SK-N-SH (cell line): ENCODE data around the gene GRHL3. TPM values are rescaled to one million over a fixed set of nuclear protein-coding genes. Genes with fewer than 3 reads are reported as not detected.

Source experiments
- CTCF ChIA-PET: fragments of 300-600, 350-600 bp; formaldehyde crosslinking; extraction: SDS; loops from one replicate; lab custom pipeline; 2021; lab: Yijun Ruan, JAX
- POLR2A ChIA-PET: fragments of 350-600 bp; sonication (Branson Sonifier 250); formaldehyde crosslinking; extraction: SDS; loops from one replicate; lab custom pipeline; 2020; ENCODE audit warnings: antibody characterized with exemption, inconsistent platforms; lab: Yijun Ruan, JAX
- DNase-seq: peaks from one replicate; pipeline ENCODE4 v3.0.0; 2012
- H2AFZ ChIP-seq: fragments of 200-600 bp; sonication (generic); 2 replicates; pipeline ENCODE4 v1.8.1; 2016; ENCODE audit warnings: antibody characterized with exemption, mild to moderate bottlenecking, low read depth
- H3F3A ChIP-seq: fragments of 200-600 bp; sonication (generic); replicated peaks from 2 replicates; pipeline ENCODE3; 2016; ENCODE audit warnings: antibody characterized with exemption, mild to moderate bottlenecking; ENCODE audit not compliant: insufficient read depth
- H3K27ac ChIP-seq, 2 experiments: fragments of 200-500 bp in 1 of 2; fragments of 200-600 bp in 1 of 2; sonication (Bioruptor generic) in 1 of 2; sonication (generic), shearing (Covaris generic) in 1 of 2; 2 replicates each; pipeline versions ENCODE4 v1.5.1 to v1.6.1; 2014 to 2016; ENCODE audit warnings: low read depth in 2 of 2, inconsistent platforms in 1 of 2, low read length in 1 of 2, mild to moderate bottlenecking in 1 of 2, mixed read lengths in 1 of 2
- H3K27me3 ChIP-seq: fragments of 200-600 bp; sonication (generic), shearing (Covaris generic); 2 replicates; pipeline ENCODE4 v1.6.1; 2016; ENCODE audit warnings: mixed run types; ENCODE audit not compliant: insufficient read depth
- H3K36me3 ChIP-seq, 2 experiments: fragments of 200-500 bp in 1 of 2; fragments of 200-600 bp in 1 of 2; sonication (Bioruptor generic) in 1 of 2; sonication (generic) in 1 of 2; replicated peaks in 1 of 2; 2 replicates each; pipeline versions ENCODE3 to v1.5.1; 2014 to 2016; ENCODE audit warnings: low read length in 1 of 2, mild to moderate bottlenecking in 1 of 2; ENCODE audit not compliant: insufficient read depth in 2 of 2, control insufficient read depth in 1 of 2
- H3K4me1 ChIP-seq, 2 experiments: fragments of 200-500 bp in 1 of 2; fragments of 200-600 bp in 1 of 2; sonication (Bioruptor generic) in 1 of 2; sonication (generic), shearing (Covaris generic) in 1 of 2; 2 replicates each; pipeline versions ENCODE4 v1.5.1 to v1.6.1; 2014 to 2016; ENCODE audit warnings: low read depth in 1 of 2, low read length in 1 of 2, mixed run types in 1 of 2; ENCODE audit not compliant: insufficient read depth in 2 of 2, control insufficient read depth in 1 of 2
- H3K4me2 ChIP-seq: fragments of 200-600 bp; sonication (generic), shearing (Covaris generic); 2 replicates; pipeline ENCODE4 v1.6.1; 2017; ENCODE audit warnings: mixed run types
- H3K4me3 ChIP-seq, 2 experiments: fragments of 200-500 bp in 1 of 2; fragments of 200-600 bp in 1 of 2; sonication (Bioruptor generic) in 1 of 2; sonication (generic), shearing (Covaris generic) in 1 of 2; 2 replicates each; pipeline versions ENCODE4 v1.5.1 to v1.8.1; 2014 to 2016; ENCODE audit warnings: low read depth in 2 of 2, inconsistent platforms in 1 of 2, low read length in 1 of 2, mild to moderate bottlenecking in 1 of 2, mixed read lengths in 1 of 2, moderate library complexity in 1 of 2
- H3K79me2 ChIP-seq: fragments of 200-600 bp; sonication (generic); 2 replicates; pipeline ENCODE4 v1.8.1; 2017; ENCODE audit warnings: mild to moderate bottlenecking; ENCODE audit not compliant: insufficient read depth
- H3K9ac ChIP-seq: fragments of 200-600 bp; sonication (generic); 2 replicates; pipeline ENCODE4 v1.6.1; 2017; ENCODE audit warnings: mixed run types
- H3K9me2 ChIP-seq: fragments of 200-600 bp; sonication (generic); 2 replicates; pipeline ENCODE4 v1.6.1; 2017; ENCODE audit warnings: mixed run types
- H3K9me3 ChIP-seq: fragments of 200-600 bp; sonication (generic); 2 replicates; pipeline ENCODE4 v1.6.1; 2017; ENCODE audit warnings: mixed run types, mild to moderate bottlenecking, moderate library complexity
- H4K20me1 ChIP-seq: fragments of 200-600 bp; sonication (generic); 2 replicates; pipeline ENCODE4 v1.6.1; 2017; ENCODE audit warnings: mild to moderate bottlenecking, mixed run types; ENCODE audit not compliant: insufficient read depth
- ELF1 ChIP-seq: IDR thresholded peaks from 2 replicates; pipeline ENCODE4 v1.4.0; 2012
- EP300 ChIP-seq, 2 experiments: IDR thresholded peaks; 2 replicates each; pipeline versions ENCODE4 v1.4.0 to v1.6.1; 2012; ENCODE audit warnings: borderline replicate concordance in 1 of 2, low read depth in 1 of 2, low read length in 1 of 2
- FOXM1 ChIP-seq: IDR thresholded peaks from 2 replicates; pipeline ENCODE4 v1.4.0; 2012; ENCODE audit warnings: low read depth, mild to moderate bottlenecking
- NRF1 ChIP-seq: IDR thresholded peaks from 2 replicates; pipeline ENCODE4 v1.6.1; 2012; ENCODE audit warnings: low read depth, mild to moderate bottlenecking, low read length
- RAD21 ChIP-seq: IDR thresholded peaks from 2 replicates; pipeline ENCODE4 v1.6.1; 2012; ENCODE audit warnings: mild to moderate bottlenecking, low read length
- RCOR1 ChIP-seq: fragments of 150-350 bp; IDR thresholded peaks from 2 replicates; pipeline ENCODE4 v1.6.1; 2017; ENCODE audit warnings: antibody characterized with exemption, low read length
- WGBS: methylation state at CpG from one replicate; pipeline ENCODE4 v1.1.6; 2017; ENCODE audit warnings: low lambda C conversion rate; 5-methylcytosine and 5-hydroxymethylcytosine counted together
- polyA plus RNA-seq, 3 experiments: library from polyadenylated mRNA; depleted of rRNA; stranded (reverse); fragments of >200 nt; gene quantifications; 2 replicates each; pipeline ENCODE4 v1.2.3, GENCODE V29; 2012
- TF ChIP-seq, protein P1 (sequence below): fragments of 200-600 bp; sonication (generic); IDR thresholded peaks from 2 replicates; pipeline ENCODE4 v1.6.1; 2017; ENCODE audit warnings: antibody characterized with exemption, mild to moderate bottlenecking, moderate library complexity
- TF ChIP-seq, protein P2 (sequence below): IDR thresholded peaks from 2 replicates; pipeline ENCODE4 v1.6.1; 2012; ENCODE audit warnings: mild to moderate bottlenecking, low read depth, low read length, moderate library complexity
- TF ChIP-seq, protein P3 (sequence below): IDR thresholded peaks from 2 replicates; pipeline ENCODE4 v1.4.0; 2012; ENCODE audit warnings: low read depth, borderline replicate concordance

The GRHL3 gene
- polyA plus RNA-seq, 1 of the 3 experiments (the other 2 are of a cell fraction), result 0.05 TPM

DNA sequence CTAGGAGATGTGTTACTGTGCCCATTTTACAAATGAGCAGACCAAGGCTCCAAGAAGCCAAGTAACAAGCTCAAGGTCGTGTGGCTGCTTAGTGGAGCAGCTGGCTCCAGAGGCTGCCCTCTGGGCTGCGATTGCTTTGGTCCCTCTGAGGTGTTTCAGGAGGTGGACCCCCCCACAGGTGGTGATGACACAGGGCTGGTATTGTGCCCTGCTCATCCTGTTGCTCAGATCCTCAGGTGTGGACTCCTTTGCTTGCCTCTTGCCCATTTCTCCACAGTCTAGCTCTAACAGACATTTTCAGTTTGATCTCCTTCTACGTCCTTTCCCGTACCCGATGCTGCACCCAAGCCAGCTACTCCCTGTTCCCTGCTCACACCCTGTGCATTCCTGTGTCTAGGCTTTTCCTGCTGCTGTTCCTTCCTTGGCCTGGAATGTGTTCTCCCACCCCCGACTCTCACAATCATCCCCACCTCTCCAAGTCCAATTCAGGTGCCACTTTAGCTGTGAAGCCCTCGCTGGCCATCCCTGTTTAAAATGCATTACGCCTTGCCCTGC, 28.1 kb upstream of the GRHL3 start:
- TF ChIP-seq EP300 (IDR thresholded peaks at IDR 0.05; ENCODE audit: borderline replicate concordance in 1 of 2, low read depth in 1 of 2, low read length in 1 of 2) (no peak), ELF1 (no peak), RAD21 (no peak), RCOR1 (no peak), NRF1 (no peak), FOXM1 (no peak)
- TF ChIP-seq, protein P1, sequence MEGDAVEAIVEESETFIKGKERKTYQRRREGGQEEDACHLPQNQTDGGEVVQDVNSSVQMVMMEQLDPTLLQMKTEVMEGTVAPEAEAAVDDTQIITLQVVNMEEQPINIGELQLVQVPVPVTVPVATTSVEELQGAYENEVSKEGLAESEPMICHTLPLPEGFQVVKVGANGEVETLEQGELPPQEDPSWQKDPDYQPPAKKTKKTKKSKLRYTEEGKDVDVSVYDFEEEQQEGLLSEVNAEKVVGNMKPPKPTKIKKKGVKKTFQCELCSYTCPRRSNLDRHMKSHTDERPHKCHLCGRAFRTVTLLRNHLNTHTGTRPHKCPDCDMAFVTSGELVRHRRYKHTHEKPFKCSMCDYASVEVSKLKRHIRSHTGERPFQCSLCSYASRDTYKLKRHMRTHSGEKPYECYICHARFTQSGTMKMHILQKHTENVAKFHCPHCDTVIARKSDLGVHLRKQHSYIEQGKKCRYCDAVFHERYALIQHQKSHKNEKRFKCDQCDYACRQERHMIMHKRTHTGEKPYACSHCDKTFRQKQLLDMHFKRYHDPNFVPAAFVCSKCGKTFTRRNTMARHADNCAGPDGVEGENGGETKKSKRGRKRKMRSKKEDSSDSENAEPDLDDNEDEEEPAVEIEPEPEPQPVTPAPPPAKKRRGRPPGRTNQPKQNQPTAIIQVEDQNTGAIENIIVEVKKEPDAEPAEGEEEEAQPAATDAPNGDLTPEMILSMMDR, result no peak
- TF ChIP-seq, protein P2, sequence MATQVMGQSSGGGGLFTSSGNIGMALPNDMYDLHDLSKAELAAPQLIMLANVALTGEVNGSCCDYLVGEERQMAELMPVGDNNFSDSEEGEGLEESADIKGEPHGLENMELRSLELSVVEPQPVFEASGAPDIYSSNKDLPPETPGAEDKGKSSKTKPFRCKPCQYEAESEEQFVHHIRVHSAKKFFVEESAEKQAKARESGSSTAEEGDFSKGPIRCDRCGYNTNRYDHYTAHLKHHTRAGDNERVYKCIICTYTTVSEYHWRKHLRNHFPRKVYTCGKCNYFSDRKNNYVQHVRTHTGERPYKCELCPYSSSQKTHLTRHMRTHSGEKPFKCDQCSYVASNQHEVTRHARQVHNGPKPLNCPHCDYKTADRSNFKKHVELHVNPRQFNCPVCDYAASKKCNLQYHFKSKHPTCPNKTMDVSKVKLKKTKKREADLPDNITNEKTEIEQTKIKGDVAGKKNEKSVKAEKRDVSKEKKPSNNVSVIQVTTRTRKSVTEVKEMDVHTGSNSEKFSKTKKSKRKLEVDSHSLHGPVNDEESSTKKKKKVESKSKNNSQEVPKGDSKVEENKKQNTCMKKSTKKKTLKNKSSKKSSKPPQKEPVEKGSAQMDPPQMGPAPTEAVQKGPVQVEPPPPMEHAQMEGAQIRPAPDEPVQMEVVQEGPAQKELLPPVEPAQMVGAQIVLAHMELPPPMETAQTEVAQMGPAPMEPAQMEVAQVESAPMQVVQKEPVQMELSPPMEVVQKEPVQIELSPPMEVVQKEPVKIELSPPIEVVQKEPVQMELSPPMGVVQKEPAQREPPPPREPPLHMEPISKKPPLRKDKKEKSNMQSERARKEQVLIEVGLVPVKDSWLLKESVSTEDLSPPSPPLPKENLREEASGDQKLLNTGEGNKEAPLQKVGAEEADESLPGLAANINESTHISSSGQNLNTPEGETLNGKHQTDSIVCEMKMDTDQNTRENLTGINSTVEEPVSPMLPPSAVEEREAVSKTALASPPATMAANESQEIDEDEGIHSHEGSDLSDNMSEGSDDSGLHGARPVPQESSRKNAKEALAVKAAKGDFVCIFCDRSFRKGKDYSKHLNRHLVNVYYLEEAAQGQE, result no peak
- TF ChIP-seq, protein P3, sequence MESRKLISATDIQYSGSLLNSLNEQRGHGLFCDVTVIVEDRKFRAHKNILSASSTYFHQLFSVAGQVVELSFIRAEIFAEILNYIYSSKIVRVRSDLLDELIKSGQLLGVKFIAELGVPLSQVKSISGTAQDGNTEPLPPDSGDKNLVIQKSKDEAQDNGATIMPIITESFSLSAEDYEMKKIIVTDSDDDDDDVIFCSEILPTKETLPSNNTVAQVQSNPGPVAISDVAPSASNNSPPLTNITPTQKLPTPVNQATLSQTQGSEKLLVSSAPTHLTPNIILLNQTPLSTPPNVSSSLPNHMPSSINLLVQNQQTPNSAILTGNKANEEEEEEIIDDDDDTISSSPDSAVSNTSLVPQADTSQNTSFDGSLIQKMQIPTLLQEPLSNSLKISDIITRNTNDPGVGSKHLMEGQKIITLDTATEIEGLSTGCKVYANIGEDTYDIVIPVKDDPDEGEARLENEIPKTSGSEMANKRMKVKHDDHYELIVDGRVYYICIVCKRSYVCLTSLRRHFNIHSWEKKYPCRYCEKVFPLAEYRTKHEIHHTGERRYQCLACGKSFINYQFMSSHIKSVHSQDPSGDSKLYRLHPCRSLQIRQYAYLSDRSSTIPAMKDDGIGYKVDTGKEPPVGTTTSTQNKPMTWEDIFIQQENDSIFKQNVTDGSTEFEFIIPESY, result no peak
- Histone ChIP-seq H3K4me3 (no peak overlapping the region), H3K4me1 (peaks cover 6 to 10% of the 10 kb centered on the region in 2 experiments; a peak in 3 of 4 replicates), H3K9me2 (no peaks in the 10 kb centered on the region), H3K79me2 (no peaks in the 10 kb centered on the region), H3K36me3 (no peaks in the 10 kb centered on the region), H3K4me2 (no peak overlapping the region), H3K9me3 (no peaks in the 10 kb centered on the region), H4K20me1 (no peaks in the 10 kb centered on the region), H3K27ac (no peak overlapping the region), H2AFZ (no peak overlapping the region), H3K9ac (no peak overlapping the region), H3F3A (peaks cover 14% of the 10 kb centered on the region), H3K27me3 (no peaks in the 10 kb centered on the region)
- no peak for DNase-seq
- 83% methylated on average over 7 of the region's 8 CpGs for WGBS
- POLR2A ChIA-PET, result no interaction called here
- CTCF ChIA-PET, result interaction anchor here (0.8 to 1.8 kb wide), 4 partner anchors 14 to 100 kb away, joined by 3 to 5 read pairs (median 4); no protein-coding TSS in a partner anchor
